ENCODE results near the gene KCNK5.

Gene KCNK5

DNA sequence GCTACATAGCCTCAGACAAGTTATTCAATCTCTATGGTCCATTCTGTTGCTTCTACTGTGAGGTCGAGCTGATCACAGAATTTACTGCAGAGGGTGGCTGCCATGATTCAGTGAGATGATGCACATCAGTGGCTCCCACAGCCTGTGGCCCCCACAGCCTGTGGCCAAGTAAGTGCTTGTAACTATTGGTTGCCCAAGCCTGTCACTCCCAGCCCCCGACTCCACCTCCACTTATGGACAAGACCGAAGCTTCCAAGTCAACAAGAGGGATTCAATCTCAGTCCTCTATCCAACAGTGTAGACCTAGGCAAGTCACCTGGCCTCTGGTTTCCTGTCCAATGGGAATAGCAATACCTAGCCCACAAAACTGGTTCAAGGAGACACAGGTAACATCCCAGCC lies 8.2 kb downstream of the KCNK5 start:
- H3K4me3 ChIP-seq (replicated peaks; ENCODE audit: low read depth, low read length) = no peak overlapping the region
- DNase-seq (ENCODE audit: extremely low read depth, low read depth) = no peak
- TF ChIP-seq, protein P1, sequence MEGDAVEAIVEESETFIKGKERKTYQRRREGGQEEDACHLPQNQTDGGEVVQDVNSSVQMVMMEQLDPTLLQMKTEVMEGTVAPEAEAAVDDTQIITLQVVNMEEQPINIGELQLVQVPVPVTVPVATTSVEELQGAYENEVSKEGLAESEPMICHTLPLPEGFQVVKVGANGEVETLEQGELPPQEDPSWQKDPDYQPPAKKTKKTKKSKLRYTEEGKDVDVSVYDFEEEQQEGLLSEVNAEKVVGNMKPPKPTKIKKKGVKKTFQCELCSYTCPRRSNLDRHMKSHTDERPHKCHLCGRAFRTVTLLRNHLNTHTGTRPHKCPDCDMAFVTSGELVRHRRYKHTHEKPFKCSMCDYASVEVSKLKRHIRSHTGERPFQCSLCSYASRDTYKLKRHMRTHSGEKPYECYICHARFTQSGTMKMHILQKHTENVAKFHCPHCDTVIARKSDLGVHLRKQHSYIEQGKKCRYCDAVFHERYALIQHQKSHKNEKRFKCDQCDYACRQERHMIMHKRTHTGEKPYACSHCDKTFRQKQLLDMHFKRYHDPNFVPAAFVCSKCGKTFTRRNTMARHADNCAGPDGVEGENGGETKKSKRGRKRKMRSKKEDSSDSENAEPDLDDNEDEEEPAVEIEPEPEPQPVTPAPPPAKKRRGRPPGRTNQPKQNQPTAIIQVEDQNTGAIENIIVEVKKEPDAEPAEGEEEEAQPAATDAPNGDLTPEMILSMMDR (IDR thresholded peaks at IDR 0.05; ENCODE audit: low read depth, low read length, missing control alignments) = no peak

DNA sequence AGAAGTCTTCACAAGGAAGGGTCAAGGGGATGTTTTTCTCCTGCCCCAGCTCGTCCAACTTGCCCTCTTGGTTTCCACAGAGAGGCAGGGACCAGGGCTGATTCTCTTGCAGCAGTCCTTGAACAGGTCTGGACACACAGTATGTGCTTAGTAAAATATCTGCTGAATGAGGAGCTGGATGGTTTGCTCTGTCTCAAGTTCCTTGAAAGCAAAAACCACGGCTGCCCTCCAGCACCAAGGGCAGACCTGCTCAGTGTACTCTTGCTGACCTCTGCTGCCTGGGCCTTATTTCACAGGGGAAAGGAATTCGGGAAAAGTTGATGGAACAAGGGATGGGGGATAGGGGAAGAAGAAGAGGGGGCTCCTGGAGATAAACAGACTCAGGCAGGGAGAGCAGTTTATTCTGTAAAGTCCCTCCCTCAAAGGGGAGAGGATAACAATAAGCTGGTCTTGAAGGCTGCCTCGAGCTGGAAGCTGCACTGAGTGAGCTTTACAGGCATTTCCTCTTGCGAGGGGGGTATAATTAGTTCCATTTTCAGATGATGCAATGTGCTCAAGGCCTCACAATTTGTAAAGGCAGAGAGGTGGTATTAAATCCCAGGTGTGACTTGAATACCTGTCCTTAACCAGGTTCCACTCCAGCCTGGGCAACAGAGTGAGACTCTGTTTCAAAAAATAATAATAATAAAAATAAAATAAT lies 10.3 kb downstream of the KCNK5 start:
- no peak overlapping the region for H3K4me3 ChIP-seq (replicated peaks; ENCODE audit: low read depth, low read length)
- no peak for DNase-seq (ENCODE audit: extremely low read depth, low read depth)
- TF ChIP-seq, protein P1 (IDR thresholded peaks at IDR 0.05; ENCODE audit: low read depth, low read length, missing control alignments) = no peak

DNA sequence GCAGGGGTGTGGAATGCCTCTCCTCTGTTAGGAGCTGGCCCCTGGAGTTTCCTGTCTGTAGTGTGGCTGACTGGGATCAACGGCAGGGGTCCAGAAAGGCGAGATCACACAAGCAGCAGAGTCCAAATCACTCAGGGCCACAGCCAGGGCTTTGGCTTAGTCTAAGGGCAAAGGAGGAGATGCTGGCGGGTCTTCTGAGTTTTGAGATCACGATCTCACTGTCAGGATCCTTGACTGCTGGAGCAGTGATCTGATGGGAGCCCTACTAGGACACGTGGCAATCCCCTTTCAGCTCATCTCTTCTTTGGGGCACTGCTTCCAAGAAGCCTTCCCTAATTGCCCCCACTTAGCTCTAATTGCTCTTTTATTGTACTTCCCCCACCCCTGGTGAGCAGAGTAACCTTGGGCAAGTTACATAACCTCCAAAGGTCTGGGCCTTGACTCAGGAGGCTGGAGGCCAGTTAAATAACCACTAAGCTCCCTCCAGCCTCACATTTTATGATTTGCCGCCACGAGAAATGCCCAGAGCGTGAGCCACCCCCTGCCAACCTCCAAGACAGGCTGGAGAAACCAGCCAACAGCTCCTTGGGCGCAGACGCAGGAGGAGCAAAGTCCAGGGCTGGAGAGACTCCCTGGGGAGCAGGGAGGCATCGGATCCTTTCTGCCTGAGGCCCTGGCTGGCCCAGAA lies 12.0 kb downstream of the KCNK5 start:
- DNase-seq (ENCODE audit: extremely low read depth, low read depth) = no peak
- TF ChIP-seq, protein P1 (IDR thresholded peaks at IDR 0.05; ENCODE audit: low read depth, low read length, missing control alignments) = no peak
- H3K4me3 ChIP-seq (replicated peaks; ENCODE audit: low read depth, low read length) = no peak overlapping the region

DNA sequence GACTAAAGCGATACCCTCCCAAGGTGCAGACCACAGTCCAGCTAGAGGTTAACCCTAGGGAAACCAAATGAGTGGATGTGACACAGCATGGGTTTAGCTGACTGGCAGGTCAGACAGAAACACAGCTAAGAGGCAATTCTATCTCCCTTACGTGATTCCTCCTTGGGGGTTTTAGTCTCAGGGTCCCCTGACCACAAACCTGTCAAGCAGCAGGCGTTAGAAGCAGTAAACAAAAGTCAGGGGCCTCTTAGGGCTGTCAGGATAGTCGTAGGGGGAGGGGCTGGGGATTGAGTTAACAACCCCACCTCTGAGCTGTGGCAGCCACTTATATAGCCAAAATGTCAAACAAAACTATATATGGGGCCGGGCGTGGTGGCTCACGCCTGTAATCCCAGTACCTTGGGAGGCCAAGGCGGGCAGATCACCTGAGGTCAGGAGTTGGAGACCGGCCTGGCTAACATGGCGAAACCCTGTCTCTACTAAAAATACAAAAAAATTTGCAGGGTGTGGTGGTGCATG lies 13.6 kb downstream of the KCNK5 start:
- DNase-seq (ENCODE audit: extremely low read depth, low read depth) = no peak
- TF ChIP-seq, protein P1 (IDR thresholded peaks at IDR 0.05; ENCODE audit: low read depth, low read length, missing control alignments) = no peak
- no peak overlapping the region for H3K4me3 ChIP-seq (replicated peaks; ENCODE audit: low read depth, low read length)

DNA sequence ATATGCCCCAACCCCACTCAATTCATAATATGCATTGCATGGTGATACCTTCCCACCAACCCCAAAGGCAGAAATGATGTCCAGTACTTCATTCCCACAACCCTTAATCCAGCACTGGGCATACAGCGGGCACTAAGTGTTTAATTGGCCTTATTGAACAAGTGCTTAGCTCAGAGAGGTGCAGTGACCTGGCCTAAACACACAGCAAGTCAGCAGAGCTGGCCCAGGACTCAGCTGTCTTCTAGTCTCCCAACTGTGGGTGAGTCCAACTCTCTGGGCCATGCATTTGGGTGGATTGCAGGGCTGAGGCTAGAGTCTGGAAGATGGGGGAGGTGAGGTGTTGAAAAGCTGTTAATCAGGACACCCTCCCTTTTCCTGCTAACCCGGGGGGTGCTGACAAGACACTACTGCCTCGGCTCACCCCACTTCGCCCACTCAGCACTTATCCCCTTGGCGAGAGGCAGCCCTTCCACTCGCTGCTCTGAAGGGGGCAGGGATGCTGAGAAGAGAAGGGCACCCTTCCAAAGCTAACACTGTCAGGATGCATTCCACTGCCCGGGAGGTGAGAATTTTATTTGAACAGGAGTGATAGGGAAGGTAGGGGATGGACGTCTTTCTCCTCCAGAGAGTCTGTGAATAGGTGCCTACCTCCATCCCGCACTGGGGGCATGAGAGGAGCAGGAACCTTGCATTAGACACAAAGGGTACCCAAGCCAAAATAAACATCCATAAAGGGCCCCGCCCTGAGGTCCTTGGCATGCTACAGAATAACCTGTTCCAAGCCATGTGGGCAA lies 14.2 kb downstream of the KCNK5 start:
- no peak overlapping the region for H3K4me3 ChIP-seq (replicated peaks; ENCODE audit: low read depth, low read length)
- DNase-seq (ENCODE audit: extremely low read depth, low read depth) = no peak
- TF ChIP-seq, protein P1 (IDR thresholded peaks at IDR 0.05; ENCODE audit: low read depth, low read length, missing control alignments) = no peak

DNA sequence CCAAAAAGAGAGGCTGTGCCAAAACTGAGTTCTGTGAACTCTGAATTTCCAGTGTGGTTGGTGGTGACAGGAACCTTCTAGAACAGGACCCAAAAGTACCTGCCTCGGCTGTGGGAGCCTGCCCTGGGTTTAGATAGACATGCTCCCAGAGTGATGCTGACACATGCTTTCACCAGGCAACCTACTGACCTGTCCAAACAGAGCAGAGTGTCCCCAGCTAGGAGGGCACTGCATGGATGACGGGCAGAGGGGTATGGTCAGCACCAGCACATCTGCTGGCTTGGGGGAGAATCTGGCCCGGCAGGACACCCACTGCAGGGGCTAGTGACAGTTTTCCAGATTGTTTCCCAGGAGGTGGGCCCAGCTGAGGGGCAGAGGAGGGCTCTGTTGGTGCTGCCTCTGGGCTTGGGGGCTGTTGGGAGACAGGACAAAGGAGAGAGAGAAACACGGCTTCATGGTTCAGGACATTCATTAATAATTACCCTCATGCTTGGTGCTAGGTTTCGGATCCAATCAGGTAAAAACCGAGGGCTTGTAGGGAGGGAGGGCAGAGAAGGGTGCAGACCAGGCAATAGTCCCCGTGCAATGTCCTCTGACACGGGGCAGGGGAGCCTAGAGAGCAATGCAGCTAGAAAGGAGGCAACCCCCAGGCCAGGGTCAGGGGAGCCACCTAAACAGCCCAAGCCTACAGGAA lies 15.0 kb downstream of the KCNK5 start:
- TF ChIP-seq, protein P1 (IDR thresholded peaks at IDR 0.05; ENCODE audit: low read depth, low read length, missing control alignments) = no peak
- no peak for DNase-seq (ENCODE audit: extremely low read depth, low read depth)

More for the DNA sequence above, 15.0 kb downstream of the KCNK5 start:
- no peak overlapping the region for H3K4me3 ChIP-seq (replicated peaks; ENCODE audit: low read depth, low read length)
